ENCODE measurements around the gene VSTM4.

VSTM4 gene

GRCh38 chr10:49000437-49001398, 114.6 kb downstream of the VSTM4 start:
- DNase-seq, result no peak

- no peak for DNase-seq
Measured at GRCh38 chr10:48999346-48999745, 116.0 kb downstream of the VSTM4 start.

- no peak for DNase-seq
Measured at GRCh38 chr10:48996329-48996728, 119.0 kb downstream of the VSTM4 start.

- DNase-seq, result no peak
Measured at GRCh38 chr10:48993627-48994026, 121.7 kb downstream of the VSTM4 start.

- DNase-seq, result no peak
Measured at GRCh38 chr10:48990226-48990625, 125.1 kb downstream of the VSTM4 start.

- DNase-seq, result no peak
Measured at GRCh38 chr10:48985621-48986158, 129.6 kb downstream of the VSTM4 start.

- no peak for DNase-seq
Measured at GRCh38 chr10:48983648-48984351, 131.5 kb downstream of the VSTM4 start.

- DNase-seq, result no peak
Measured at GRCh38 chr10:48982584-48982983, 132.7 kb downstream of the VSTM4 start.

GRCh38 chr10:48981310-48981907, 133.9 kb downstream of the VSTM4 start:
- peak; percentile 21 for DNase-seq

GRCh38 chr10:48978318-48978717, 137.0 kb downstream of the VSTM4 start:
- no peak for DNase-seq

- DNase-seq, result no peak
Measured at GRCh38 chr10:48976196-48976595, 139.1 kb downstream of the VSTM4 start.

- DNase-seq, result no peak
Measured at GRCh38 chr10:48974510-48975156, 140.7 kb downstream of the VSTM4 start.

- DNase-seq, result no peak
Measured at GRCh38 chr10:48973065-48973464, 142.3 kb downstream of the VSTM4 start.

GRCh38 chr10:48970654-48971053, 144.7 kb downstream of the VSTM4 start:
- no peak for DNase-seq

GRCh38 chr10:48970046-48970445, 145.3 kb downstream of the VSTM4 start:
- DNase-seq, result no peak

- no peak for DNase-seq
Measured at GRCh38 chr10:48968036-48968435, 147.3 kb downstream of the VSTM4 start.

GRCh38 chr10:48965460-48965859, 149.9 kb downstream of the VSTM4 start:
- DNase-seq, result no peak
